Measurements from ENCODE around the gene ALG12.
A peak's percentile ranks its signal among the peaks of the same experiment; 100 is the strongest.

Gene ALG12

DNA sequence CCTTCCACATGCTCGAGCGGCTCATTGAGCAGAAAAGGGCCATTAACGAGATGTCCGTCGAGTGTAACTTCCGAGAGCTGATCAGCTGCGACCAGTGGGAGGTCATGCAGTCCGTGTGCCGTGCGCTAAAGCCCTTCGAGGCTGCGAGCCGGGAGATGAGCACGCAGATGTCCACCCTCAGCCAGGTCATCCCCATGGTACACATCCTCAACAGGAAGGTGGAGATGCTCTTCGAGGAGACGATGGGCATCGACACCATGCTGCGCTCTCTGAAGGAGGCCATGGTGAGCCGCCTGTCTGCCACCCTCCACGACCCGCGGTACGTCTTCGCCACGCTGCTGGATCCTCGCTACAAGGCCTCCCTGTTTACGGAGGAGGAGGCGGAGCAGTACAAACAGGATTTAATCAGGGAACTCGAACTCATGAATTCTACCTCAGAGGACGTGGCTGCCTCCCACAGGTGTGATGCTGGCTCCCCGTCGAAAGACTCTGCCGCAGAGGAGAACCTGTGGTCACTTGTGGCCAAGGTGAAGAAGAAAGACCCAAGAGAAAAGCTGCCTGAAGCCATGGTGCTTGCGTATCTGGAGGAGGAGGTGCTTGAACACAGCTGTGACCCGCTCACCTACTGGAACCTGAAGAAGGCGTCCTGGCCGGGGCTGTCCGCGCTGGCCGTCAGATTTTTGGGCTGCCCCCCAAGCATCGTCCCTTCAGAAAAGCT lies 31.7 kb downstream of the ALG12 start:
- no peak for DNase-seq

DNA sequence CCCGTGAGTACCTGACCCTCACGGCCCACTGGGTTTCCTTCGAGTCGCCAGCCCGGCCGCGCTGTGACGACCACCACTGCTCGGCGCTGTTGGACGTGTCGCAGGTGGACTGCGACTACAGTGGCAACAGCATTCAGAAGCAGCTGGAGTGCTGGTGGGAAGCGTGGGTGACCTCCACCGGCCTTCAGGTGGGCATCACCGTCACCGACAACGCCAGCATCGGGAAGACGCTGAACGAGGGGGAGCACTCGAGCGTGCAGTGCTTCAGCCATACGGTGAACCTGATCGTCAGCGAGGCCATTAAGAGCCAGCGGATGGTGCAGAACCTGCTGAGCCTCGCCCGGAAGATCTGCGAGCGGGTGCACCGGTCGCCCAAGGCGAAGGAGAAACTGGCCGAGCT lies 32.4 kb downstream of the ALG12 start:
- DNase-seq, result no peak

DNA sequence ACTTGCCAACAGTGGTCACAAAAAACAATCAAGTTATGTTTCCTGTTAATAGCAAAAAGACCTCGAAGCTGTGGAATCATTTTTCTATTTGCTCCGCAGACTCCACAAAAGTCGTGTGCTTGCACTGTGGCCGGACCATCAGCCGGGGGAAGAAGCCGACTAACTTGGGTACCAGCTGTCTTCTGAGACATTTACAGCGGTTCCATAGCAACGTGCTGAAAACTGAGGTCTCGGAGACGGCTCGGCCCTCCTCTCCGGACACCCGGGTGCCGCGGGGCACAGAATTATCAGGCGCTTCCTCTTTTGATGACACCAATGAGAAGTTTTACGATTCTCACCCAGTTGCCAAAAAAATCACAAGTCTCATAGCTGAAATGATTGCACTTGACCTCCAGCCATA lies 33.0 kb downstream of the ALG12 start:
- no peak for DNase-seq

DNA sequence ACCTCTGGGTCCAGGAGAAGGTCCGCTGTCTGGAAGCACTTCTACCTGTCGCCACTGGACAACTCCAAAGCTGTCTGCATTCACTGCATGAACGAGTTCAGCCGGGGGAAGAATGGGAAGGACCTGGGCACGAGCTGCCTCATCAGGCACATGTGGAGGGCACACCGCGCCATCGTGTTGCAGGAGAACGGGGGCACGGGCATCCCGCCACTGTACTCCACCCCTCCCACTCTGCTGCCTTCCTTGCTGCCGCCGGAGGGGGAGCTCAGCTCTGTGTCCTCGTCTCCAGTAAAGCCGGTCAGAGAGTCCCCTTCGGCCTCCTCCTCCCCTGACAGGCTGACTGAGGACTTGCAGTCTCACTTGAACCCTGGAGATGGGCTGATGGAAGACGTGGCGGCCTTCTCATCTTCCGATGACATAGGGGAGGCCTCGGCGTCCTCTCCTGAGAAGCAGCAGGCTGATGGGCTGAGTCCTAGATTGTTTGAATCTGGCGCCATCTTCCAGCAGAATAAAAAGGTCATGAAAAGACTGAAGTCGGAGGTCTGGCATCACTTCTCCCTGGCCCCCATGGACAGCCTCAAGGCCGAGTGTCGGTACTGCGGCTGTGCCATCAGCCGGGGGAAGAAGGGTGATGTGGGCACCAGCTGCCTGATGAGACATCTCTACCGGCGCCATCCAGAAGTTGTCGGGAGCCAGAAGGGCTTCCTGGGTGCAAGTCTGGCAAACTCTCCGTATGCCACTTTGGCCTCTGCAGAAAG lies 33.6 kb downstream of the ALG12 start:
- no peak for DNase-seq

DNA sequence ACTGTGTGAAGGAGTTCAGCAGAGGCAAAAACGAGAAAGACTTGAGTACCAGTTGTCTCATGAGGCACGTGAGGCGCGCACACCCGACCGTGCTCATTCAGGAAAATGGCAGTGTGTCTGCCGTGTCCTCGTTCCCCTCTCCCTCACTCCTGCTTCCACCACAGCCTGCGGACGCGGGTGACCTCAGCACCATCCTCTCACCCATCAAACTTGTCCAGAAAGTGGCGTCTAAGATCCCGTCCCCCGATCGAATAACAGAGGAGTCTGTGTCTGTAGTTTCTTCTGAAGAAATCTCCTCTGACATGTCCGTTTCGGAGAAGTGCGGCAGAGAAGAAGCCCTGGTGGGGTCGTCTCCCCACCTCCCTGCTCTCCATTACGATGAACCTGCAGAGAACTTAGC lies 34.2 kb downstream of the ALG12 start:
- no peak for DNase-seq

DNA sequence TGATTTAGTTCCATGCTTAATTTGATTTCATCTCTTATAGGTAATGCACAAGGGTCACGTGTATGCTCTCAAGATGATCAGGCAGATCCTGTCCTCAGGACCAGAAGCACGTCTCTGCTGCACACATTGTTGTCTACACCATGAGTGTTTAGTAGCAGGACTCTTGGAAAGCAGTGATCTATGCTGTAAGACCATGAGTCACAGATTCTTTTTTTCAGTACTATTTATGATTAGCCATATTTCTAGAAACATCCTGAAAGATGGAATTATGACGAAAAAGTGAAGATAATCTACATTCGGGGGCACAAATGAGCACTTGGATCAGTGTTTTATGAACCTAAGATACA lies 35.0 kb downstream of the ALG12 start:
- DNase-seq, result no peak

DNA sequence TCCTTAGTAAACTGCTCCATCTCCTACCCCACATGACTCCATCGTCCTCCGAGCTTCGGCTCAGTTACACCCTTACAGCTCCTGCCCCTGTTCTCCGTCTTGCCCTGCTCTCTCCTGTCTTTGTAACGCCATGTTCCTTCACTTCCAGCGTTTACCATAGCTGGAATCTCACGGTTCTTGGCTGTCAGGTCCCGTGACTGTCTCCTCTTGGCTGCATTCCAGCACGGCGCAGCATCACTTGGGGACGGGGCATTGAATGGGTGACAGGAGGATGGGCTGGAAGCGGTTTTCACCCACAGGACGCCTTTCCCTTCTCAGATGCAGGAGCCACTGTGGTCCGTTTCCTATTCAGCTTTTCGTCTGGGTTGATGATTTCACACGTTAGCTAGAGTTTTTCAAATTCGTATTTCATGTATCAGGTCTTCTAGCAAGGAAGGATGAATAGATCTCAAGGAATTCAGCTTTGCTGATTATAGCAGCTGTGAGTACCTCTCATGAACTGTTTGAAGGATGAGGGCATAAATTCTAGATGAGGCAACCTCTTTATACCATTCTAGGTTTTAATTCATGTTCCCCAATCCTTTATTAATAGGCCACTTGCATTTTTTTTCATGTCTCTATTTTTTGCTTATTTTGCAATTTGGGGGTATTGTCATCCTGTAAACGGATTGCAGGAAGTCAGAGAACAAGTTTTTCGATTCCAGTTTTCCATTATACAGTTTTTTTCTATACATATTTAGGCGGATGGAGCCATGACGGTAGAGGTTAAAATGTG lies 35.5 kb downstream of the ALG12 start:
- no peak for DNase-seq

DNA sequence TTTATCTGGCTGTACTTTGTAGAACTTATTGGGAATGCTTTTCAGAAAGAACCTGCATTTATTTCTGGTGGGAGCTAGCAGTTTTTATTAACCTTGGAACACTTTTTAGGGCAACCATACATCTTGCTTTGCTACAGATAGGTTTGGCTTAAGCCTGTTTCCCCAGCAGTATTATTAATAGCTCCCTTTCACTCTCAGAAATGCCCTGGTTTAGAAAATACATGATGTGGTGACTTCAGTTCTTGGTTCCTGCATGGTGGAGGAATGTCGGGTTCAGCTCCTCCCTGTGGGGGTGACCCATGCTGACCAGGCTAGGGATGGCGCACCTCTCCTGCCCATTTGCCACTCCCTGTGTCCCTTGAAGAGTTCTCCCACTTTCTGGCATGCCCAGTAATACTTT lies 36.4 kb downstream of the ALG12 start:
- DNase-seq, result no peak

DNA sequence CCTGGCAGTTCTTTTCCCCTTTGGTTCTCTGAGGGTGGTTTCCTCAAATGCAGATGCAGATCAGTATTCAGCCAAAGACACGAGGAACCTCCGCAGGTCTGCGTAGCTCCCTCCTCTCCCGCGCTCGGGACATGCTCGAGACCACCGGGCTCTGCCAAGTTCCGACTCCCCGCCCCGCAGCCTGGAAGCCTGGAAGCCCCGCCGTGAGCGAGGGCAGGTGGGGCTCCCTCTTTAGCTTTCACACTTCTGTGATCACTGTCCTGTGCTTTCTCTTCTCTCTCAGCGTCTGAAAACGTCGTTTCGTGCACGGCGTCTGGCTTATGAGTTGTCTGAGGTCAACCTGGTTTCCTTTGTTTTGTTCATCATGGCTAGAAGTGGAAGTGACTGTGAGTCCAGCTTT lies 38.0 kb downstream of the ALG12 start:
- DNase-seq, result peak; percentile 66

DNA sequence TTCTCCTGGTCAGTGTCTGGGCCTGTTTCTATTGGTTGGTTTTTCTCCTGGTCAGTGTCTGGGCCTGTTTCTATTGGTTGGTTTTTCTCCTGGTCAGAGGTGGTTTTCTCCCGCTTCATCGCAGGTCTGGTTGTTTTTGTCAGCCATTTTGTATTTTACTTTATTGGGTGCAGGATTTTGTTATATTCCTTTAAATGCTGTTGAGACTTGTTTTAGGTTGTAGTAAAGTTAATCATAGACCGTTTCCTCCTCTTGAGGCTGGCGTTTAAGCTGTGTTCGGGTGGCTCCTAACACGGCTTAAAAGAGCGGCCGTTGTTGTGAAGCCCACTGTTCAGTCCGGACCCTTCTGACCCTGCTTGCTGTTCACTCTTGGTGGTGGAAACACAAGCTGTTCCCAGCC lies 38.4 kb downstream of the ALG12 start:
- DNase-seq, result no peak

DNA sequence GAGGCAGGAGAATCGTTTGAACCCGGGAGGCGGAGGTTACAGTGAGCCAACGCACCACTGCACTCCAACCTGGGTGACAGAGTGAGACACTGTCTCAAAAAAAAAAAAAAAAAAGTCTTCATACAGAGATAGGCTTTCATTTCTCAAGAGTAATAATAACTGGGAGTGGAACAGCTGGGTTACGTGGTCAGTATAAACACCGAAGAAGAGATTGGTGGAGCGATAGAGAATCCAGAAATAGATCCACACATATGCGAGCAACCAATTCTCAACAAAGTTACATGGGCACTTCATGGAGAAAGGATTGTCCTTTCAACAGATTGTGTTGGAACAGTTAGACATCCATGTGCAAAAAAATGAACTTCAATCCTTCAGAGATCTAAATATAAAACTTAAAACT lies 40.0 kb downstream of the ALG12 start:
- DNase-seq, result no peak

DNA sequence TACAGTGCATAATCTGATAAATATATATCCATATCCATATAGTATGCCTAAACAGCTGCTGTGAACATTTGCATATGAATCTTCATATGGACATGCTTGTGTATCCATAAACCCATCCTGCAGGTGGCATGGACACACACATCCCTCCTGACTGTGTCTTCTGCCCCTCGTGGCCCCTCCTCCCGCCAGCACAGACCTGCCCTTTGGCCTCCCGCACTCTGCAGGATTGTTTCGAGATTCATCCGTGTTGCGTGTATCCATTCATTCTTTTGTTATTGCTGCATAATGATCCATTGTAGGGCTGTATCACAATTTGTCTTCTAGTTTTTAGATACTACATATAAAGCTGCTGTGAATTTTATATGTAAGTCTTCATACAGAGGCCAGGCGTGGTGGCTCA lies 40.6 kb downstream of the ALG12 start:
- DNase-seq, result no peak

DNA sequence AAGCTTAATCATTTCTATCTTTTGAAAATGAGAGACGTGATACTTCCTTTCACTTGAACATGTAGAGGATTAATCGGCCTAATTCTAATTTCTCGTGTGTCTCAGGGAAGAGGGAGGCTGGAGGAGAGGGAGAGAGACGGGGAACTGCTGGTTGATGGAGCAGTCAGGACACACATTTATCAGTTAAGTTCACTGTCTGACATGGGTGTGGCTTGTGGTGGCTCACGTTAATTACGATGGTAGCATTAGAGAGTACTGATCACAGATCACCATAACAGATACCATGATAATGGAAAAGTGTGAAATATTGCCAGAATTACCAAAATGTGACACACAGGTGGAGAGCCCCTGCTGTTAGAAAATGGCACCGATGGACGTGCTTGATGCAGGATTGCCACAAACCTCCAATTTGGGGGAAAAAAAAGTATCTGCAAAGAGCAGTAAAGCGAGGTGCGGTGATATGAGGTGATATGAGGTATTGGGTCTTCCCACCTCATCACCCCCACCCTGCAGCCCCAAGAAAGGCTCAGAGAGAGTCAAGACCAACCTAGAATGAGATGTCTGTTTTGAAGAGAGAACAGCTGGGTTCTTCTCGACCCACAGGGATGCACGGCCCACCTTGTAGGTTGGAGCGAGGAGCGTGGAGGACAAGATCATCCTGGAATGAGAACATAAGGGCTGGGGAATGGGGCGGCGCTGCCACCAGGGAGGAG lies 44.9 kb downstream of the ALG12 start:
- no peak for DNase-seq

DNA sequence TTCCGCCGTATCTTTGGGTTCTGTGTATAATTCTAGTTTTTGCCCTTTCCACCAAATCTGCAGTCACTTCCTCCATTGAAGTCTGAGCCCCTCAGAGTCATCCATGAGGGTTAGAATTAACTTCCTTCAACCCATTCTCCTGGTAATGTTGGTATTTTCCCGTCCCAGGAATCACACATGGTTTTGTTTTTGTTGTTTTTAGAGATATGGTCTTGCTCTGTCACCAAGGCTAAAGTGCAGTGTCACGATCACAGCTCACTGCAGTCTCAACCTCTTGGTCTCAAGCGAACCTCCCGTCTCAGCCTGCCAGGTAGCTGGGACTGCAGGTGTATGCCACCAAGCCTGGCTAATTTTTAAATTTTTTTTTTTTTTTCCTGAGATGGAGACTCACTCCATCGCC lies 45.9 kb downstream of the ALG12 start:
- no peak for DNase-seq

DNA sequence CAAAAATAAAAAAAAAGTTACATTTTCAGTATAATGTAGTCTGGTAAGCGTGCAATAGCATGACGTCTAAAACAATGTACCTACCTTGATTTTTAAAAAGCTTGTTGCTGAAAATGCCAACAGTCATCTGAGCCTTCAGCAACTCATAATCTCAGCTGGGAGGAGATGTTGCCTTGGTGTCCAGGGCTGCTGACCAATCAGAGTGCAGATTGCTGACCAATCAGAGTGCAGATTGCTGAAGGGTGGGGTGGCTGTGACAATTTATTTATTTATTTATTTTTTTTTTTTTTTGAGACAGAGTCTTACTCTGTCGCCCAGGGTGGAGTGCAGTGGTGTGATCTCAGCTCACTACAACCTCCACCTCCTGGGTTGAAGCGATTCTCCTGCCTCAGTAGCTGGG lies 46.8 kb downstream of the ALG12 start:
- DNase-seq, result no peak

DNA sequence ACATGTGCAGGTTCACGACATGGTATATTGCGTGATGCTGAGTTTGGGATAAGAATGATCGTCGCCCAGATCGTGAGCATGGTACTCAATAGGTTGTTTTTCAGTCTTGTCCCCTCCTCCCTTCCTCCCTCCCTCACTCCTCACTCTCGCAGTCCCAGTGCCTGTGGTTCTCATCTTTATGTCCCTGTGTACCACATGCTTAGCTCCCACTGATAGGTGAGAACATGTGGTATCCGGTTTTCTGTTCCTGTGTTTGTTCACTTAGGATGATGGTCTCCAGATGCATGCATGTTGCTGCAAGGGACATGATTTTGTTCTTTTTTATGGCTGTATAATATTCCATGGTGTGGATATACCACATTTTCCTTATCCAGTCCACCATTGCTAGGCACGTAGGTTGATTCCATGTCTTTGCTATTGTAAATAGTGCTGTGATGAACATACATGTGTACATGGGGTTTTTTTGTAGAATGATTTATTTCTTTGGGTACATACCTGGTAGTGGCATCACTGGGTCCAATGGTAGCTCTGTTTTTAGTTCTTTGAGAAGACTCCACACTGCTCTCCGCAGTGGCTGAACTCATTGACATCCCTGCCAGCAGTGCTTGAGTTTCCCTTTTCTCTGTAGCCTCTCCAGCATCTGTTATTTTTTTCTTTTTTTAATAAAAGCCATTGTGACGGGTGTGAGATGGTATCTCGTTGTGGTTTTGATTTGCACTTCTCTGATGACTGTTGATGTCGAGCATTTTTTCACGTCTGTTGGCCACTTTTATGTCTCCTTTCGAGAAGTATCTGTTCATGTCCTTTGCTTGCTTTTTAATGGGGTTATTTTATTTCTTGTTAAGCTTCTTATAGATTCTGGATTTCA lies 48.2 kb downstream of the ALG12 start:
- no peak for DNase-seq

DNA sequence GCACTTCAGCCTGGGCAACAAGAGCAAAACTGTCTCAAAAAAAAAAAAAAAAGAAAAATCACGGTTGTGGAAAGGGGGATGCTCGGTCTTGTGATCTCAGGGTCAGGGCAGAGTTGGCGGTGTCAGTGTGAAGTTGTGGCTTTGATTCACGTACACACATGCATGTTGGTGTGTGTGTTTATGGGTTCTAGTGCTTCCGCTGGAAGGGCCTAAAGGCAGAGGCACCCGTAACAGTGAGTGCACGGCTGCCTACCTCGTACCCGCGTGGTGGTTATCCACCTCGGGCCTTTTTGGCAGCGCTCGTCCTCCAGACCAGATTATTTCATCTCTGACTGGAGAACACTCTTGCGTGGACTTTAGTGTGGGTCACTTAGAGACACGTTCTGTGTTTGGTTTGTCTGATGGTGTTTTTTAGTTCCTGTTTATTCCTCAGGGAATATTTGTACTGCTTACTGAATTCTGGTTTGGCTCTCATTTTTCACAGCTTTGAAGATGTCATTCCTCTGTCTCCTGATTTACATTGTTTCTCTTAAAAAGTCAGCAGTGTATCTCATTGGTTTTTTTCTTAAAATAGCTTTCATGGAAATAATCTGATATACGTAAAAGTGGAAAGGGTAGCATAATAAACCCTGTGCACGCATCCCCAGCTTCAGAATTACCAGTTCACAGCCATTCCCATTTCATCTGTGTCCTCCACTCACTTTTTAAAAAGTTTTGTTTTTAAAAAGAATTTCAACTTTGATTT lies 49.0 kb downstream of the ALG12 start:
- no peak for DNase-seq

DNA sequence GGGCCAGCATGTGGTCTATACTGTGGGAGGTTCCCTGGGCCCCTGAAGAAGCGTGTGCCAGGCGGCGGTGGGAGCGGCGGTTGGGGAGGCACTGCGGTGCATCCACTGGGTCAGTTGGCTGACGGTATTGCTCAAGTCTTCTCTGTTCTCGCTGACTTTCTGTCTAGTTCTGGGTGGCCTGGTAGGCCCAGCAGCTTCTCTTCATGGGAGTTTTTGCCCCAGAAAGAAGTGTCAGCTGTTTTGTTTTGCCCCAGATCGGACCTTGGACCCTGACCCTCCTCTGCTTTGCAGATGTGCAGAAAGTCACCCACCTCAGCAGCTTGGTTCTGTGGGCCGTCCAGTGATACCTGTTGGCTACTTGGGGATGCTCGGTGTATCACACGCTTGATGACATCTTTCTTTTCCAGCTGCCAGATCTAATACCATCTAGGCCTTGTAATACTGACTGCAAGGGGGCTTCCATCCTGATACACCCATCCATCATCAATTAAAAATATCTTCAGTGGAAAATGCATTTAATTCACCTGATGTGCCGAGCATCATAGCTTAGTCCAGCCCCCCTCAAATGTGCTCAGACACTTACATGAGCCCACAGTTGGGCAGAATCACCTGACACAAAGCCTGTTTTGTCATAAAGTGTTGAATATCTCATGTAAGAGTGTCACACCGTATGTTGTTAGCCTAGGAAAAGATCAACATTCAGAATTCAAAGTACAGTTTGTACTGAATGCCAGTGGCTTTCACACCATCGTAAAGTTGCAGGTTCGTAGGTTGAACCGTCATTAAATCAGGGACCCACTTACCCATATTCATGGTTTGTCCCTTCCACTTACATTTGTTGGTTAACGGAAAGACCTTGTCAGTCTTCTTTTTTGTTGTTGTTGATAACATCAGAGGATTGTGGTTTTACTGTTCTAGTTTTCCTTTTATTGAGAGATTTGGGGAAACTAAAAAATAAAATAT lies 50.7 kb downstream of the ALG12 start:
- no peak for DNase-seq

DNA sequence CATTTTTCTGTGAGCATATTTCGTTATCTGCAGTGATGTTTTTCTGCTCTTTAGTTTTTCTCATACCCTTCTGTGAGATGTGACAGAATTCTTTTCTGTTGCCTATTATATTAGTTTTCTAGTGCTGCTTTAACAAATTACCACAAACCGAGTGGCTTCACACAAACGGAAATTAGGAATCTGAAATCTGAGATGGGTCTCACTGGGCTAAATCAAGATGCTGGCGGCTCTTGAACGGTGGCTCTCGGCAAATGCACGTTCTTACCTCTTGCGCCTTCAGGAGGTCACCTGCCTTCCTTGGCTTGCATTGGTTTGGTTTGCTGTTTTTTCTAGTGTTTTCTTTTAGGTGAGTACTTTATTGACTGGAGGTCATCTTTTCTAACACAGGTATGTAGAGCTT lies 51.6 kb downstream of the ALG12 start:
- no peak for DNase-seq

DNA sequence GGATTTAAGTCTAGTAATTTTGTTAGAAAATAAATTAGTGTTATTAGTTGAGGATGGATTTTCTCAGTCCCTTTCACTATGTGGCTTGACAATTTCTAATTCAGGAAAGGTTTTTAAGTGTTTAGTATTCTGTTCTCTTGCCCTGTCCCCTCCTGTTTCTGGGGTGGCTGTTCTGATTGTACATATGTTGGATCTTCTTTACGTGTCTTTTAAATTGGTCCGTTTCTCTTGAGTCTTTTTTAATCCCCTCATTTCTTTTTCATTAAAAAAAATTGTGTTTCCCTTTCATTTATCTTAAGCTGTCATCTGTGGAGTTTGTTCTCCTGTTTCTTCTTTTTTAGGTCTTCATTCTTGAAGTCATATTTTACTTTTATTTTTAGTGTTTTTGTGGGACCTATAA lies 52.1 kb downstream of the ALG12 start:
- DNase-seq, result no peak

DNA sequence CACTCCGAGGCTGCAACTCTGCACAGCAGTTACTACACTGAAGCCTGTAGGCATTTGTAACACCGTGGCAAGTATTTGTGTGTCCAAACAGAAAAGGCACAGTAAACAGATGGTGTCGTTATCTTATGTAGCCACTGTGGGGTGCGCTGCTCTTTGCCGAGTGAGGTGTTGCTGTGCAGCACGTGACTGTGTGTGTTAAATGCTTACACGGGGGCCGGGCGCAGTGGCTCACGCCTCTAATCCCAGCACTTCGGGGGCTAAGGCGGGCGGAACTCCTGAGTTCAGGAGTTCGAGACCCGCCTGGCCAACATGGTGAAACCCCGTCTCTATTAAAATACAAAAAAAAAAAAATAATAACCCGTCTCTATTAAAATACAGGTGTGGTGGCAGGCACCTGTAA lies 53.1 kb downstream of the ALG12 start:
- DNase-seq, result no peak
